Fibroblast of lung (primary cell): ENCODE data around the gene L3MBTL3. TPM values are rescaled to one million over a fixed set of nuclear protein-coding genes. Genes with fewer than 3 reads are reported as not detected.

Experiments
- DNase-seq, 2 donors: peaks; one replicate each; pipeline versions ENCODE4 v3.0.0 to v3.0.0-alpha.2; 2010; ENCODE audit warnings: low read depth in 2 of 2
- H2AFZ ChIP-seq: 2 replicates; pipeline ENCODE4 v1.5.1; 2012; ENCODE audit warnings: low read length, control low read depth, inconsistent platforms
- H3K27ac ChIP-seq: 2 replicates; pipeline ENCODE4 v1.5.1; 2011; ENCODE audit warnings: low read length, control low read depth; ENCODE audit not compliant: insufficient read depth
- H3K27me3 ChIP-seq: 2 replicates; pipeline ENCODE4 v1.5.1; 2011; ENCODE audit warnings: mild to moderate bottlenecking, low read length; ENCODE audit not compliant: control insufficient read depth, insufficient read depth
- H3K36me3 ChIP-seq: 2 replicates; pipeline ENCODE4 v1.5.1; 2011; ENCODE audit warnings: low read length; ENCODE audit not compliant: control insufficient read depth, insufficient read depth
- H3K4me1 ChIP-seq: 2 replicates; pipeline ENCODE4 v1.5.1; 2011; ENCODE audit warnings: low read length; ENCODE audit not compliant: control insufficient read depth, insufficient read depth; ENCODE audit errors: extremely low read depth
- H3K4me2 ChIP-seq: 2 replicates; pipeline ENCODE4 v1.5.1; 2011; ENCODE audit warnings: low read length, control low read depth; ENCODE audit not compliant: insufficient read depth; ENCODE audit errors: extremely low read depth
- H3K4me3 ChIP-seq, 4 experiments: fragments of 200-600 bp in 1 of 4; sonication (generic) in 1 of 4; replicated peaks in 1 of 4; 2 replicates each; pipeline ENCODE4 v1.5.1; 2011 to 2016; ENCODE audit warnings: low read length in 4 of 4, low read depth in 3 of 4, mild to moderate bottlenecking in 3 of 4, control low read depth in 2 of 4, inconsistent platforms in 1 of 4, mixed read lengths in 1 of 4; ENCODE audit not compliant: insufficient read depth in 1 of 4; ENCODE audit errors: control extremely low read depth in 1 of 4
- H3K79me2 ChIP-seq: 2 replicates; pipeline ENCODE4 v1.5.1; 2012; ENCODE audit warnings: mild to moderate bottlenecking, low read length, inconsistent platforms; ENCODE audit not compliant: control insufficient read depth, insufficient read depth
- H3K9ac ChIP-seq: 2 replicates; pipeline ENCODE4 v1.5.1; 2011; ENCODE audit warnings: mild to moderate bottlenecking, low read length, control low read depth; ENCODE audit not compliant: insufficient read depth
- H3K9me3 ChIP-seq: 2 replicates; pipeline ENCODE4 v1.5.1; 2012; ENCODE audit warnings: low read depth, low read length; ENCODE audit not compliant: control insufficient read depth, insufficient read depth
- H4K20me1 ChIP-seq: 2 replicates; pipeline ENCODE4 v1.5.1; 2011; ENCODE audit warnings: low read length; ENCODE audit not compliant: control insufficient read depth, insufficient read depth; ENCODE audit errors: extremely low read depth
- EZH2 ChIP-seq: IDR thresholded peaks from 2 replicates; pipeline ENCODE4 v1.5.1; 2012; ENCODE audit warnings: low read length, control low read depth, mild to moderate bottlenecking; ENCODE audit errors: missing control alignments
- polyA plus RNA-seq, 2 donors: library from polyadenylated mRNA; depleted of rRNA in 1 of 2; stranded (reverse) in 1 of 2; unstranded in 1 of 2; fragments of >200 nt; gene quantifications; 2 replicates each; pipeline ENCODE4 v1.2.1, GENCODE V29; 2011 to 2012; ENCODE audit warnings: missing spikeins in 1 of 2
- total RNA-seq: library from RNA; depleted of rRNA; stranded (reverse); fragments of >200 nt; gene quantifications from 2 replicates; pipeline ENCODE4 v1.2.1, GENCODE V29; 2014
- TF ChIP-seq, protein P1 (sequence below), 2 donors: IDR thresholded peaks in 1 of 2; conservative IDR thresholded peaks in 1 of 2; 1 replicate in 1 of 2; 2 replicates in 1 of 2; pipeline ENCODE4 v1.5.1; 2011 to 2012; ENCODE audit warnings: low read length in 2 of 2, control low read depth in 1 of 2, inconsistent platforms in 1 of 2, low read depth in 1 of 2, mild to moderate bottlenecking in 1 of 2

The L3MBTL3 gene
- total and polyA plus RNA-seq, 2 donors (not counting 1 experiment from before 2014, with no cell fraction given), result 5.6 to 6.7 TPM

DNA sequence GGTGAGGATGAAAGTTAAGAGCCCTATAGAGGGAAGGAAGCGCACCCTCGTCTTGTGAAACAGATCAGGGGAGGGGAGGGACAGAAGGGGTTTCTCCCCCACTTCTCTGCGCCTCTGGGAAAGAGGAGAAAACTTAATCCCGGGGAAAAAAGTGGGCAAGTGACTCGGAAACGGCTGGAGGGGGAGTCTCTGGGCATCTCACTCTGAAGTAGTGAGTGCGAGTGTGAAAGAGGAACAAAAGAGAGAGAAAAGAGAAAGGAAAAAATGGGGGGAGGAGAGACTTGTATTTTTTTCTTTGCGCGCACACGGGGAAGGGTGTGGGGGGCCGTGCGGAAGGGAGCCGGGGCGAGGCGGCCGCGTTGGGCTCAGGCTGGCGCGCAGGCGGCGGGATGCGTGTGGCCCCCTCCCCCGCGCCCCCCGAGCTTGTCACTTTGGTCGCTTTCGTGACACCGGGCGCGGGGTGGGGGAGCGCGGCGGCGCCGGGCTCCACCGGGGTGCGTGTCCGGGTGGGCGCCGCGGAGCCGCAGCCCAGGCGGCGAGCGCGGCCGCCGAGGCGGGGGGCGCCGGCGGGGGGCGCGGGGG lies 454 bp downstream of the L3MBTL3 start:
- H3K27ac ChIP-seq, result peak overlapping the region; percentile 49
- DNase-seq, result peak in 1 of 2 donors; percentile 20
- H2AFZ ChIP-seq, result peak overlapping the region; percentile 93

GRCh38 chr6:130019326-130020072 lies 1.1 kb downstream of the L3MBTL3 start:
- Histone ChIP-seq H2AFZ (peak overlapping the region; percentile 87), H3K9me3 (no peaks in the 10 kb centered on the region), H3K79me2 (no peaks in the 10 kb centered on the region), H3K36me3 (no peaks in the 10 kb centered on the region), H3K9ac (peak overlapping the region; percentile 68), H3K4me2 (peak overlapping the region; percentile 29), H3K4me1 (peaks cover 2% of the 10 kb centered on the region), H3K27ac (peak overlapping the region; percentile 29), H3K27me3 (no peaks in the 10 kb centered on the region), H4K20me1 (no peaks in the 10 kb centered on the region), H3K4me3 (peak overlapping the region; percentile 73 to 90 (median 88))
- DNase-seq, result peak; percentile 40 to 56
- TF ChIP-seq EZH2, result no peak

More for the DNA sequence above, 454 bp downstream of the L3MBTL3 start:
- peaks cover 2% of the 10 kb centered on the region for H3K4me1 ChIP-seq
- H4K20me1 ChIP-seq, result no peaks in the 10 kb centered on the region
- no peaks in the 10 kb centered on the region for H3K27me3 ChIP-seq
- H3K4me3 ChIP-seq, result peak overlapping the region; percentile 88 to 98 (median 93)
- TF ChIP-seq, protein P1, sequence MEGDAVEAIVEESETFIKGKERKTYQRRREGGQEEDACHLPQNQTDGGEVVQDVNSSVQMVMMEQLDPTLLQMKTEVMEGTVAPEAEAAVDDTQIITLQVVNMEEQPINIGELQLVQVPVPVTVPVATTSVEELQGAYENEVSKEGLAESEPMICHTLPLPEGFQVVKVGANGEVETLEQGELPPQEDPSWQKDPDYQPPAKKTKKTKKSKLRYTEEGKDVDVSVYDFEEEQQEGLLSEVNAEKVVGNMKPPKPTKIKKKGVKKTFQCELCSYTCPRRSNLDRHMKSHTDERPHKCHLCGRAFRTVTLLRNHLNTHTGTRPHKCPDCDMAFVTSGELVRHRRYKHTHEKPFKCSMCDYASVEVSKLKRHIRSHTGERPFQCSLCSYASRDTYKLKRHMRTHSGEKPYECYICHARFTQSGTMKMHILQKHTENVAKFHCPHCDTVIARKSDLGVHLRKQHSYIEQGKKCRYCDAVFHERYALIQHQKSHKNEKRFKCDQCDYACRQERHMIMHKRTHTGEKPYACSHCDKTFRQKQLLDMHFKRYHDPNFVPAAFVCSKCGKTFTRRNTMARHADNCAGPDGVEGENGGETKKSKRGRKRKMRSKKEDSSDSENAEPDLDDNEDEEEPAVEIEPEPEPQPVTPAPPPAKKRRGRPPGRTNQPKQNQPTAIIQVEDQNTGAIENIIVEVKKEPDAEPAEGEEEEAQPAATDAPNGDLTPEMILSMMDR (conservative IDR thresholded peaks at IDR 0.05 in 1 of 2, IDR thresholded peaks at IDR 0.05 in 1 of 2; ENCODE audit: low read depth in 1 of 2, low read length in 2 of 2), result no peak
- TF ChIP-seq EZH2, result no peak
- peak overlapping the region; percentile 51 for H3K9ac ChIP-seq
- no peaks in the 10 kb centered on the region for H3K36me3 ChIP-seq
- H3K9me3 ChIP-seq, result no peaks in the 10 kb centered on the region
- peak overlapping the region; percentile 95 for H3K4me2 ChIP-seq
- no peaks in the 10 kb centered on the region for H3K79me2 ChIP-seq

DNA sequence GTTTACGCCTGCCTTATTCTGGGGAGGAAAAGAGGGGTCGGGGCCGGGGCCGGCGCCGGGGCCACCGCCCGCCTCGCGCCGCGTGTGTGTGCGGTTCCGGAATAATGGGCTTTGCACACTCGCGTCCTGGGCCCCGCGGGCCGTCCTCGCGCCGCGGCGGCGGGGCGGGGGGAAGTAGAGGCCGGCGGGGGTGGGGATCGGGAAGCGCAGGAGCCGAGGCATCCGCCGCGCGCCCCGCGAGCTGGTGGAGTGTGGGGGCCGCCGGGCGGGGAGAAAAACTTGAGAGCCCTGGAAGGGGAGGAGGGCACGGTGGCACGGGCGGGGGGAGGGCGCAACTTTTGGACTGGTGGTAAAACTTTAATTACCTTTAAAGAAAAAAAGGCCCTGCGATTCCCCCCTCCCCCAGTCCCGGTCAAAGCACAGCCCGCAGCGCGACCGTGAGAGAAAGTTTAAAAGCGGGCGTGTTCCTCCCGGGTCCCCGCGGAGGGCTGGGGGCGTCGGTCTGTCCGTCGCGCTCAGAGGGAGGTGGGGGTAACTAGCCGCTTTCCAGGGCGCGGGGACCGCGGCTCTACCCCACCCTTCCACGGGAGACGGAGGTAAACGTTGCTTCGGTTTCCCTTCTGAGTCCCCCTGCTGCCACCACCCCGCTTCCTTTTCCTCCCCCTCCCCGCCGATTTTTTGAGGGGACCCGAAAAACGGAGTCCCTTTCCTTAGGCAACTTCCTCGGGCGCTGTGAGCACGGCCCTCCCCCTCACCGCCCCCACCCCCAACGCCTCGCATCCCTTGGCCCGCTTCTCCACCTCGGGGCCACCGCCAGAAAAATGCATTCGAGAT lies 1.9 kb downstream of the L3MBTL3 start:
- Histone ChIP-seq H3K27me3 (no peaks in the 10 kb centered on the region), H4K20me1 (no peaks in the 10 kb centered on the region), H3K9ac (peak overlapping the region; percentile 58), H3K27ac (peak overlapping the region; percentile 44), H3K36me3 (no peaks in the 10 kb centered on the region), H2AFZ (peak overlapping the region; percentile 91), H3K4me3 (peak overlapping the region; percentile 59 to 81 (median 76)), H3K79me2 (no peaks in the 10 kb centered on the region), H3K4me1 (peaks cover 2% of the 10 kb centered on the region), H3K9me3 (no peaks in the 10 kb centered on the region), H3K4me2 (peak overlapping the region; percentile 48)
- TF ChIP-seq EZH2, result no peak
- TF ChIP-seq, protein P1 (conservative IDR thresholded peaks at IDR 0.05 in 1 of 2, IDR thresholded peaks at IDR 0.05 in 1 of 2; ENCODE audit: low read depth in 1 of 2, low read length in 2 of 2), result no peak
- peak in 1 of 2 donors; percentile 8 for DNase-seq
